GM21360 (cell line): ENCODE data around the gene MYO9A.
"Not testable (repeated sequence)": the region's sequence is repeated elsewhere in the genome, so short reads cannot be mapped to it uniquely, and the experiment has no call there.

Source experiments
- ATAC-seq: cut with Tn5 transposase; IDR thresholded peaks from one replicate; pipeline ENCODE4 v1.9.1; 2021; ENCODE audit warnings: mild to moderate bottlenecking, moderate library complexity; ENCODE audit not compliant: unreplicated experiment

MYO9A gene

GRCh38 chr15:72092691-72093090 is 25.3 kb downstream of the MYO9A start:
- no peak for ATAC-seq

- ATAC-seq, result no peak
Measured at GRCh38 chr15:72092006-72092405, 25.9 kb downstream of the MYO9A start.

- ATAC-seq, result no peak
Measured at GRCh38 chr15:72086920-72087648, 30.9 kb downstream of the MYO9A start.

GRCh38 chr15:72086010-72086697 is 31.8 kb downstream of the MYO9A start:
- ATAC-seq, result no peak

- ATAC-seq, result no peak
Measured at GRCh38 chr15:72082176-72082575, 35.8 kb downstream of the MYO9A start.

- no peak for ATAC-seq
Measured at GRCh38 chr15:72078887-72079286, 39.1 kb downstream of the MYO9A start.

GRCh38 chr15:72077950-72078349 is 40.0 kb downstream of the MYO9A start:
- no peak for ATAC-seq

GRCh38 chr15:72074335-72075060 is 43.5 kb downstream of the MYO9A start:
- ATAC-seq, result no peak

- ATAC-seq, result not testable (repeated sequence)
Measured at GRCh38 chr15:72071448-72071825, 46.5 kb downstream of the MYO9A start.

- no peak for ATAC-seq
Measured at GRCh38 chr15:72070817-72071447, 47.0 kb downstream of the MYO9A start.

GRCh38 chr15:72068856-72069255 is 49.1 kb downstream of the MYO9A start:
- no peak for ATAC-seq

- ATAC-seq, result no peak
Measured at GRCh38 chr15:72065801-72066200, 52.1 kb downstream of the MYO9A start.

GRCh38 chr15:72063186-72063585 is 54.8 kb downstream of the MYO9A start:
- ATAC-seq, result no peak

- ATAC-seq, result no peak
Measured at GRCh38 chr15:72062319-72062718, 55.6 kb downstream of the MYO9A start.

GRCh38 chr15:72060687-72061250 is 57.2 kb downstream of the MYO9A start:
- no peak for ATAC-seq

GRCh38 chr15:72058585-72058984 is 59.4 kb downstream of the MYO9A start:
- no peak for ATAC-seq

- ATAC-seq, result no peak
Measured at GRCh38 chr15:72057548-72058091, 60.3 kb downstream of the MYO9A start.

GRCh38 chr15:72056217-72056616 is 61.7 kb downstream of the MYO9A start:
- ATAC-seq, result not testable (repeated sequence)

GRCh38 chr15:72053297-72053696 is 64.7 kb downstream of the MYO9A start:
- not testable (repeated sequence) for ATAC-seq

- no peak for ATAC-seq
Measured at GRCh38 chr15:72050700-72051099, 67.2 kb downstream of the MYO9A start.

- ATAC-seq, result no peak
Measured at GRCh38 chr15:72047020-72047419, 70.9 kb downstream of the MYO9A start.
